ENCODE measurements around the gene IQSEC1. TPM values are rescaled to one million over a fixed set of nuclear protein-coding genes. Genes with fewer than 3 reads are reported as not detected.
A peak's percentile ranks its signal among the peaks of the same experiment; 100 is the strongest.

Gene IQSEC1
- total and polyA plus RNA-seq, 2 donors (not counting 1 experiment from before 2014, with no cell fraction given) = 96.7 to 222 TPM

GRCh38 chr3:12890610-12891390 lies 182.4 kb downstream of the IQSEC1 start:
- Histone ChIP-seq H3K4me2 (replicated peaks; ENCODE audit: low read depth, low read length, poor library complexity, severe bottlenecking) (no peak overlapping the region), H3K4me1 (ENCODE audit: control insufficient read depth in 2 of 2, insufficient read depth in 2 of 2, low read length in 2 of 2) (peaks cover 15 to 19% of the 10 kb centered on the region in 2 donors), H3K27me3 (replicated peaks in 1 of 4; ENCODE audit: control extremely low read depth in 1 of 4, control insufficient read depth in 3 of 4, insufficient read depth in 4 of 4, low read length in 3 of 4) (peaks cover 0 to 14% (median 3%) of the 10 kb centered on the region in 4 experiments), H4K20me1 (ENCODE audit: control insufficient read depth, insufficient read depth, low read length, poor library complexity, severe bottlenecking) (no peaks in the 10 kb centered on the region), H3K79me2 (ENCODE audit: control insufficient read depth, insufficient read depth, low read length) (no peaks in the 10 kb centered on the region), H2AFZ (ENCODE audit: insufficient read depth, low read depth, low read length, poor library complexity, severe bottlenecking) (no peak overlapping the region), H3K27ac (ENCODE audit: low read length in 2 of 2) (no peak overlapping the region), H3K36me3 (replicated peaks in 1 of 2; ENCODE audit: control extremely low read depth in 1 of 2, control insufficient read depth in 1 of 2, extremely low read depth in 1 of 2, insufficient read depth in 2 of 2, low read length in 1 of 2) (no peaks in the 10 kb centered on the region), H3K9ac (ENCODE audit: low read length) (no peak overlapping the region), H3K4me3 (ENCODE audit: control extremely low read depth in 1 of 5, extremely low read depth in 1 of 5, insufficient read depth in 1 of 5, low read depth in 2 of 5, low read length in 4 of 5) (no peak overlapping the region), H3K9me3 (ENCODE audit: control extremely low read depth in 1 of 3, control insufficient read depth in 2 of 3, insufficient read depth in 1 of 3, low read length in 2 of 3) (no peaks in the 10 kb centered on the region)
- 92% methylated on average over 5 of the region's 10 CpGs for WGBS (ENCODE audit: insufficient coverage)
- ChIA-PET POLR2A (interaction anchor here (0.6 kb wide), 1 partner anchor 14 kb away, joined by 3 read pairs; no protein-coding TSS in a partner anchor), CTCF (interaction anchor here (0.7 to 8.8 kb wide), 19 partner anchors 8 to 756 kb away, joined by 3 to 116 read pairs (median 8); partner anchors contain the start of gene RPL32)
- H3K27ac Mint-ChIP-seq = no peak overlapping the region
- H3K9me3 Mint-ChIP-seq (ENCODE audit: insufficient read depth) = no peaks in the 10 kb centered on the region
- intact Hi-C loops (cut with micrococcal nuclease) = loop anchor here (1.0 to 5.0 kb wide), 2 partner anchors 78 to 184 kb away; no protein-coding TSS in a partner anchor
- no peak for TF ChIP-seq CTCF (IDR thresholded peaks at IDR 0.05)
- TF ChIP-seq EZH2 (IDR thresholded peaks at IDR 0.05; ENCODE audit: borderline replicate concordance, insufficient read depth, low read depth, low read length, poor library complexity, severe bottlenecking) = no peak
- no peak for ATAC-seq (ENCODE audit: low read depth)
- H3K27me3 Mint-ChIP-seq = peaks cover 14% of the 10 kb centered on the region
- peaks cover 27% of the 10 kb centered on the region for H3K4me1 Mint-ChIP-seq
- no peak for DNase-seq
- no peak overlapping the region for H3K4me3 Mint-ChIP-seq

GRCh38 chr3:12886736-12887135 lies 186.5 kb downstream of the IQSEC1 start:
- H3K4me3 Mint-ChIP-seq = peak overlapping the region; percentile 66
- peak overlapping the region; percentile 81 for H3K4me2 ChIP-seq (replicated peaks; ENCODE audit: low read depth, low read length, poor library complexity, severe bottlenecking)

More at GRCh38 chr3:12886736-12887135, 186.5 kb downstream of the IQSEC1 start:
- TF ChIP-seq EZH2 (IDR thresholded peaks at IDR 0.05; ENCODE audit: borderline replicate concordance, insufficient read depth, low read depth, low read length, poor library complexity, severe bottlenecking) (no peak), CTCF (IDR thresholded peaks at IDR 0.05) (no peak)
- Histone ChIP-seq H3K4me3 (ENCODE audit: control extremely low read depth in 1 of 5, extremely low read depth in 1 of 5, insufficient read depth in 1 of 5, low read depth in 2 of 5, low read length in 4 of 5) (peak overlapping the region in 2 of 5 experiments; percentile 47 to 58), H3K79me2 (ENCODE audit: control insufficient read depth, insufficient read depth, low read length) (no peaks in the 10 kb centered on the region), H3K9ac (ENCODE audit: low read length) (no peak overlapping the region), H3K9me3 (ENCODE audit: control extremely low read depth in 1 of 3, control insufficient read depth in 2 of 3, insufficient read depth in 1 of 3, low read length in 2 of 3) (peaks cover 0 to 7% (median 0%) of the 10 kb centered on the region in 3 donors), H3K27ac (ENCODE audit: low read length in 2 of 2) (no peak overlapping the region), H3K4me1 (ENCODE audit: control insufficient read depth in 2 of 2, insufficient read depth in 2 of 2, low read length in 2 of 2) (peaks cover 34 to 45% of the 10 kb centered on the region in 2 donors), H3K27me3 (replicated peaks in 1 of 4; ENCODE audit: control extremely low read depth in 1 of 4, control insufficient read depth in 3 of 4, insufficient read depth in 4 of 4, low read length in 3 of 4) (peaks cover 0 to 14% (median 3%) of the 10 kb centered on the region in 4 experiments), H4K20me1 (ENCODE audit: control insufficient read depth, insufficient read depth, low read length, poor library complexity, severe bottlenecking) (no peaks in the 10 kb centered on the region), H2AFZ (ENCODE audit: insufficient read depth, low read depth, low read length, poor library complexity, severe bottlenecking) (peak overlapping the region; percentile 70), H3K36me3 (replicated peaks in 1 of 2; ENCODE audit: control extremely low read depth in 1 of 2, control insufficient read depth in 1 of 2, extremely low read depth in 1 of 2, insufficient read depth in 2 of 2, low read length in 1 of 2) (no peaks in the 10 kb centered on the region)
- CTCF ChIA-PET = interaction anchor here (1.2 to 8.8 kb wide), 4 partner anchors 10 to 611 kb away, joined by 3 to 116 read pairs (median 4); no protein-coding TSS in a partner anchor
- no peak for ATAC-seq (ENCODE audit: low read depth)
- Mint-ChIP-seq H3K9me3 (ENCODE audit: insufficient read depth) (no peaks in the 10 kb centered on the region), H3K27ac (peak overlapping the region; percentile 26), H3K27me3 (peaks cover 14% of the 10 kb centered on the region), H3K4me1 (peaks cover 39% of the 10 kb centered on the region)
- WGBS (ENCODE audit: insufficient coverage) = 83% methylated on average over 7 of the region's 12 CpGs
- intact Hi-C loops (cut with micrococcal nuclease) = loop anchor here (5.0 kb wide), 1 partner anchor 404 kb away; the partner anchor contains the start of gene TSEN2
- no peak for DNase-seq
- POLR2A ChIA-PET = no interaction called here
